GM19395 (cell line): ENCODE measurements around the gene OR2AK2.

Experiments used
- ATAC-seq: cut with Tn5 transposase; IDR thresholded peaks from one replicate; pipeline ENCODE4 v1.9.1; 2021; ENCODE audit warnings: mild to moderate bottlenecking, moderate library complexity; ENCODE audit not compliant: unreplicated experiment

Gene OR2AK2, protein sequence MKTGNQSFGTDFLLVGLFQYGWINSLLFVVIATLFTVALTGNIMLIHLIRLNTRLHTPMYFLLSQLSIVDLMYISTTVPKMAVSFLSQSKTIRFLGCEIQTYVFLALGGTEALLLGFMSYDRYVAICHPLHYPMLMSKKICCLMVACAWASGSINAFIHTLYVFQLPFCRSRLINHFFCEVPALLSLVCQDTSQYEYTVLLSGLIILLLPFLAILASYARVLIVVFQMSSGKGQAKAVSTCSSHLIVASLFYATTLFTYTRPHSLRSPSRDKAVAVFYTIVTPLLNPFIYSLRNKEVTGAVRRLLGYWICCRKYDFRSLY

DNA sequence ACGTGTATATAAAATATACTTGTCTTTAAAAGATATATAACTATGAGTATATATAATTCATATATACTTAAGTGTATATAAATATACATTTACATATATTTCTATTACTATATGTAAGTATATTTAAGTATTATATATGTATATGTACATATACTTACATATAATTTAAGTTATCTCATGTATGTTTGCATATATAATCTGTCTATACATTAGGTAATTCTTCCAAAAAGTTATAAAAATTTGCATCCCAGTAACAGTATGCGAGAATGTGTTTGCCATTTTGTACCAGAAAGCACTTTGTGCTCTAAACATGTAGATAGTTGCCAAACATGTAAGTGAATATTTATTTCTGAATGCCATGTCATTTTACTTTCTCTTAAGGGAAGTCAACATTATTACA lies at the start of gene OR2AK2:
Gene OR2AK2 (plus strand): TSS at position 301 of the 400 bp plus-strand sequence. CDS start 144 bp downstream, outside the sequence.
- no peak for ATAC-seq

- no peak for ATAC-seq
Measured at GRCh38 chr1:247919952-247920351, 45.1 kb upstream of the OR2AK2 start, which contains the start of gene OR2T8. Gene OR2T8, plus strand, starts transcription at chr1:247920252. Its CDS starts 766 bp downstream, at chr1:247921018.

GRCh38 chr1:247923941-247924340 lies 41.1 kb upstream of the OR2AK2 start:
- no peak for ATAC-seq

- no peak for ATAC-seq
Measured at GRCh38 chr1:247924868-247925267, 40.2 kb upstream of the OR2AK2 start, which contains the start of gene OR2AJ1. Gene OR2AJ1, plus strand, starts transcription at chr1:247924889. Its CDS starts 8,880 bp downstream, at chr1:247933769.

DNA sequence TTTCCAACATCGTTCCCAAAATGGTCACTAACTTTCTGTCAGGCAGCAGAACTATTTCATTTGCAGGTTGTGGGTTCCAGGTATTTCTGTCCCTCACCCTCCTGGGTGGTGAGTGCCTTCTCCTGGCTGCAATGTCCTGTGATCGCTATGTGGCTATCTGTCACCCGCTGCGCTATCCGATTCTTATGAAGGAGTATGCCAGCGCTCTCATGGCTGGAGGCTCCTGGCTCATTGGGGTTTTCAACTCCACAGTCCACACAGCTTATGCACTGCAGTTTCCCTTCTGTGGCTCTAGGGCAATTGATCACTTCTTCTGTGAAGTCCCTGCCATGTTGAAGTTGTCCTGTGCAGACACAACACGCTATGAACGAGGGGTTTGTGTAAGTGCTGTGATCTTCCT lies 31.0 kb upstream of the OR2AK2 start:
- ATAC-seq = no peak

DNA sequence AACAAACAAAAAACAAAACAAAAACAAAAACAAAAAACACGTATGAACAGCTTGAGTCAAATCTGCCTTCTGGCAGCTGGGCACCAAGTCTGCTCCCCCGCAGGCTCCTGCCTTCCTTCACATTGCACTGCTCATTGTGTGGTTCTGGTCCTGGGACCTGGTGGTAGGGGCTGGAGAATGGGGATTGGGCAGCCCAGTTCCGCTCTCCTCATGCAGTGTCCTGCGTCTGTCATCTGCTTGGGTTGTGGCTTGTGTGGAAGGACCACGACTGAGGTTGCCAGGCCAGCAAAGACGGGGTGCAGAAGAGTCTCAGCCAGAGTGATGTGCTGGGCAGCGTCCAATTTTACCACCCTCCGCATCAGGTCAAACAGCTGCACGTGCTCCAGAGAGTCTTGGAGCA lies 29.3 kb upstream of the OR2AK2 start:
- ATAC-seq = no peak

DNA sequence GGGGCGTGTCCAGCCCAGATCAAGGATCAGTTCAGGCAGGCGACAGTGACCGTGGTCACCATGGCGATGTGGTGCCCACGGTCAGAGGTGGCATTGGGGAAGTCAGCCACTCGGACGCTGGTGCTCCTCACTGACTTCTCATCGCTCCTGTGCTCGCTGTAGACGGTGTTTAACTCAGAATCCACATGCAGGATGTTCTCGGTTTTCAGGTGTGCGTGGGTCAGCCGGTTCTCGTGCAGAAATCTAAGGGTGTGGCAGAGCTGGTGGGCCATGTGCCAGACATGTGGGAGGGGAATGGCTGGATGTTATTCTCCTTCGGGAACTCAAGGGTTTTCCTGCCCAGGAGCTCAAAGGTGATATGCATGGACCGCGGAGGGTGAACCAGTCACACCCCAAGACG lies 28.6 kb upstream of the OR2AK2 start:
- ATAC-seq = no peak

DNA sequence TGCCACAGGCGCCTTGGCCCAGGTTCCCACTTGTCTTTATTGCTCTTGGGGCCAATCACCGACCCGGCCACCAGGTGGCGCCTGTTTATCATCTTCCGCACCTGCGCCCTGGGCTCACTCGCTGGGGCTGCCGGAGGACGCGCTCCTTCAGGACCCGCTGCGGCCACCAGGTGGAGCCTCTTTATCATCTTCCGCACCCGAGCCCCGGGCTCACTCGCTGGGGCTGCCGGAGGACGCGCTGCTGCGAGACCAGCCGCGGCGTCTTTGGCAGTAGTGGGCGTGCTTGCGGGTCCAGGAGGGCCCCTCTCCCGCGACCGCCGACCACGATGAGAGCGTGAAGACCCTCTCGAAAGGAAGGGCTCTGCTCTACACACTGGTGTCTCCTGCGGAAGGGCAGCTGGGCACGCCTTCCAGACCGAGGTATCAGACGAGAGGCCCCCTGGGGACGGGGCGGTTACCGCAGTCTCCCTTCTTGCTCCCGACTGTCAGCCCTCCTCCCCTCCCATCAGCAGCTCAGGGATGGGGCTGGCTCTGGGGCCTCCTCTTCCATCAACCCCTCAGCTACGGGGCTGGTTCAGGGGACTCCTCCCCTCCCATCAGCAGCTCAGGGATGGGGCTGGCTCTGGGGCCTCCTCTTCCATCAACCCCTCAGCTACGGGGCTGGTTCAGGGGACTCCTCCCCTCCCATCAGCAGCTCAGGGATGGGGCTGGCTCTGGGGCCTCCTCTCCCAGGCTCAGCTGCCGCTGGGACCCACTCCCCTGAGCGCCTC lies 27.9 kb upstream of the OR2AK2 start:
- peak; percentile 99 for ATAC-seq

DNA sequence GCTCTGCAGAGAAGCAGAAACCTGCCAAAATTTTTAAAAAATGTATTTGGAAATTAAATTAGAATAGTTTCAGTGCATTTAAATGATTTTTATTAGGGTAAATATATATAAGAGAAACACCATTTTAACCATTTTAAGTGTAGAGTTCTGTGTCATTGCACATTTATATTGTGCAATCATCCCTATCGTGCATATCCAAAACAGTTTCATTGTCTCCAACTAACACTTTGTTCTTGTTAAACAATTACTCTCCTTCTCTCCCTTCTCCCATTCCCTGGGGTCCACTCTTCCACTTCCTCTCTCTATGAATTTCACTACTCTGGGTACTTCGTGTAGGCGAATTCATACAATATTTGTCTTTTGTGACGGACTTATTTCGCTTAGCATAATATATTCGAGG lies 22.4 kb upstream of the OR2AK2 start:
- ATAC-seq = no peak

- ATAC-seq = no peak
Measured at GRCh38 chr1:247948558-247948957, 16.5 kb upstream of the OR2AK2 start, which contains the start of gene OR2L8. Gene OR2L8, plus strand, starts transcription at chr1:247948858. Its CDS starts 0 bp downstream, at chr1:247948858.

- no peak for ATAC-seq
Measured at GRCh38 chr1:247953408-247953807, 11.6 kb upstream of the OR2AK2 start.

DNA sequence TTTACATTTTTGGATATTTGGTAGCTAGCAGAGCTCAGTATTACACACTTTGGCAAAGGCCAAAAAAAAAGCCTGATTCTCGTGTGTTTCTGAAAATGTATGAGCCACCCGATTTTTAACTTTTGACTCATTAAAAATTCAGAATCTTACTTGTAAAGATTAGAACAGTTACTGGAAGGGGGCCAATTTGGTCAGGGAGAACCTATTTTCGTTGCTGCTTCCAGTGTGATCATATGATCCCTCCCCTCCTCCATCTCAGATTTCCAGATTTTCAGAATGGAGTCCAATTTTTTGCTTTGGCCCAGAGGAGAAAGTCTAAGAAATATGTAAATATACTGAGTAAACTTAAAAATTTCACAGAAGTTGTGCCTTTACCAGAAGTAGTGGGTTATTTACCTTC lies 3.2 kb upstream of the OR2AK2 start:
- no peak for ATAC-seq

DNA sequence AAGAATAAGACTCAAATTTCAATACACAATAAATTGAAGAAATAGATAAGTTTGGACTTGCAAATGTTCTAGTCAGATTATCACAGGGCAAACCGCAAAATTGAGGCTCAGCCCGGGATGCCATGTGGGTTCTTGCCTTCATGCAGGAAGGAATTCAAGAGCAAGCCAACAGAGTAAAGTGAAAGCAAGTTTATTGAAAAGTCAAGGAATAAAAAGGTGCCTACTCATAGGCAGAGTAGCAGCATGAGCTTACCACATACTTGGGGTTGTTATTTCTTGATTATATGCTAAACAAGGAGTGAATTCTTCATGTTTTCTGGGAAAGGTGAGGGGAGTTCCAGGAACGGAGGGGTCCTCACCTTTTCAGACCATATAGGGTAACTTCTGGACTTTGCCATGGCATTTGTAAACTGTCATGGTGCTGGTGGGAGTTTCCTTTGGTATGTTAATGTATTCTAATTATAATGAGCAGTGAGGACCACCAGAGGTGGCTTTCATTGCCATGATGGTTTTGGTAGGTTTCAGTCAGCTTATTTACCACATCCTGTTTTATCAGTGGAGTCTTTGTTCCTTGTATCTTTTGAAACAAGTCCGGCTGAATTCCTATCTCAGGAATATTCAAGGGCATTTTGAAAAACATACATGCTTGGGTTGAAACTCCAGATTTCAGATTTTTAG lies 2.0 kb upstream of the OR2AK2 start:
- ATAC-seq = no peak

DNA sequence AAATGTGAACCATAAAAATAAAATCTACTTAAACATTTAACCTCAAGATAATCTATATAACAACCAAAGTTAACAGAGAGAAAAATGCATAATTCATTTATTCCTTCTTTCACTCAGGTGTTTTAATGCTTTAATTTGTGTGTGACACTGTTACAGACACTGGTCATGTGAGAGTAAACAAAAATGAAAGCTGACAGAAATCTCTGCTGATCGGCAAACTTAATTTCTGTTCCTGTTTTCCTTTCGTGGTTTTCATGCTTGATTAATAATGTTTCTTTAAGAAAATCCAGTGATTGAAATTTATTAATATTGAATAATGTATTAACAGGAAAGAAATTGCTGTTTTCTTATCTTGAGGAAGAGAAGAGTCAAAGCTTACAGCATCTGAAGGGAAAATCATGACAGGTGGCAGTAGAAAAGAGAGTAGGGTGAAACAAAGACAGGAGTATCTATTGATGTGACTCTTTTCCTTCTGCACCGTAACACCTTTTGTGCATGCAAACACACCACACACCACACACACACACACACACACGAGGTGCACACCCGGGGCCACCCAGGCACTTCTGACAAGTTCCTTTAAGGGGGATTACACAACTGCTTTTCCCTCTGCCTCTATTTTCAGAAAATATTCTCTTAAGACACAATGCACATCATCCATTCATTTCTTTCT lies 1.6 kb downstream of the OR2AK2 start:
- peak; percentile 95 for ATAC-seq

- ATAC-seq = no peak
Measured at GRCh38 chr1:247992986-247993385, 28.0 kb downstream of the OR2AK2 start.

DNA sequence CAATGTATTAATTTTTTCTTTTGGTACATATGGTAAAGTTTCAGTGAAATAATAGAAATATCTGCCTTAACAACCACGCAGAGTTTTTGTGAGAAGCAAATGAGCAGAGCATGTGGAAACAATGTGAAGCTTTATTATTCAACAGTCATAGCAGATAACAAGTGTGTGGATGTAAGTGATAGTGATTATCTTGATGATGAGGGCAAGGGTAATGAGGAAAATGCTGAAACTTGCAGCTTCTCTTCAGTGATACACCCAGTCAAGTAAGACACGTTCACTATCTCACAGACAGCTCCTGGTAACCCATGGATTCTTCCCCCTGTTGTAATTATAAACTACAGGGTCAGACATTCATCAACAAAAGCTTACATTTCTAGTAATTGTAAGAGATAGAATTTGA lies 33.8 kb downstream of the OR2AK2 start:
- no peak for ATAC-seq

DNA sequence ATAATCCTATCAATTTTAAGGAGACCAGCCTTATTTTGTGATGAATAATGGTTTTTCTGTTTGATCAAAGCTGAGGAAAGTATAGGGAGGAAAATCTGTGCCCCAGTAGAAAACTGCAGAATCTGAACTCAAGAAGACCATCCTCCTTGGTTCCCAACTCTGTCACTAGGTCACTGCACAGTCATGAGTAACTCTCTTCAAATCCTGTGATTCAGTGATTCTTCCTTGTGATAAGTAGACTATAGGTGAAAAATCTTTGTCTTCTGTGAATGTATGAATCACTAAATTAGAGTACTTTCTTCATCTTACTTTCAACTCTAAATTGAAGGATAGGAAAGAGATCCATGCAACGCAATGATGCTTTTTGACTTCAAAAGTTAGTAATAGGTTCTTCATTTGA lies 35.1 kb downstream of the OR2AK2 start:
- no peak for ATAC-seq

DNA sequence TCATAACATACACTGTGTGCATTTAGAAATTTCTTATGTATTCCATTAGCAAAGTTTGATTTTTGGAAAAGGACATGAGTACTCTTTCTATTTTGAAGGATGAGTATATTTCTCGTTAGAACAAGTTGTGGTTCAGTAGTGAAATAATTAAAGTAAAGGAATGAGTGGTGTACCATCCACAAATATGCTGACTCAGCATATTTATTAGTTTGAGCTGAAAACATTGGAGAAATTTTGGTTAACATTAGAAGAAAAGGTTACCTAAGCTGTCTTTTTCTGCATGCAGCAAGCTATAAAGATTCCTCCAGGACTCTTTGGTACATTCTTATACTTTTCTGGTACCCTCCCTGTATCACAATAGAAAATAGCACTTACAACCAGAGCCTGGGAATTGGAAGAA lies 42.7 kb downstream of the OR2AK2 start:
- ATAC-seq = no peak

DNA sequence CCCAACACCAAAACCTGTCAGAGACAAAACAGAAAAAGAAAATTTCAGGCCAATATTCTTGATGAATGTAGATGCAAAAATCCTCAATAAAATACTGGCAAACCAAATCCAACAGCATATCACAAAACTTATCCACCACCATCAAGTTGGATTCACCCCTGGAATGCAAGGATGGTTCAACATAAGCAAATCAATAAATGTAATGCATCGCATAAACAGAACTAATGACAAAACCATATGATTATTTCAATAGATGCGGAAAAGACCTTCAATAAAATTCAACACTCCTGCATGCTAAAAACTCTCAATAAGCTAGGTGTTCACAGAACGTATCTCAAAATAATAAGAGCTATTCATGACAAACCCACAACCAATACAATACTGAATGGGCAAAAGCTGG lies 44.6 kb downstream of the OR2AK2 start:
- ATAC-seq = no peak

GRCh38 chr1:248013229-248013710 lies 48.2 kb downstream of the OR2AK2 start, which contains the start of gene OR2L5:
Gene OR2L5, plus strand, starts transcription at chr1:248013660. Its CDS starts 8,288 bp downstream, at chr1:248021948.
- ATAC-seq = no peak

DNA sequence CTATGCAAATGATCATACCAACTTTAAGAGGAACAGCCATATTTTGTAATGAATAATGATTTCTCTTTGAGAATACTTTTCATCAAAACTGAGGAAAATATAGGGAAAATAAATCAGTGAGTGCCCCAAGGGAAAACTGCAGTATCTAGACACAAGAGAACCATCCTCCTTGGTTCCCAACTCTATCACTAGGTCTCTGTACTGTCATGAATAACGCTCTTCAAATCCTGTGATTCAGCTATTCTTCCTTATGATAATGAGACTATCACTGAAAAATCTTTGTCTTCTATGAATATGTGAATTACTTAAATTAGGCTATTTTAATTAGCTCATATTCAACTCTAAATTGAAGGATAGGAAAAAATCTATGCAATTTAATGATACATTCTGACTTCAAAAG lies 50.8 kb downstream of the OR2AK2 start:
- no peak for ATAC-seq
